GM10248 (cell line): ENCODE results near the gene ZNRD2.

Source experiments
- CTCF ChIA-PET: fragments of 300-600 bp; sonication (Branson Sonifier 250); formaldehyde crosslinking; extraction: SDS; loops from one replicate; lab custom pipeline; 2021; ENCODE audit warnings: antibody characterized with exemption; lab: Yijun Ruan, JAX
- POLR2A ChIA-PET: fragments of 350-650 bp; sonication (Branson Sonifier 250); formaldehyde crosslinking; extraction: SDS; loops from one replicate; lab custom pipeline; 2020; ENCODE audit warnings: antibody characterized with exemption; lab: Yijun Ruan, JAX
- DNase-seq: peaks from one replicate; pipeline ENCODE4 v3.0.0; 2012; ENCODE audit errors: extremely low spot score
- CTCF ChIP-seq: IDR thresholded peaks from 2 replicates; pipeline ENCODE4 v1.5.1; 2012; ENCODE audit warnings: mild to moderate bottlenecking, low read depth; ENCODE audit errors: extremely low read depth, missing control alignments, control extremely low read depth

Gene ZNRD2

DNA sequence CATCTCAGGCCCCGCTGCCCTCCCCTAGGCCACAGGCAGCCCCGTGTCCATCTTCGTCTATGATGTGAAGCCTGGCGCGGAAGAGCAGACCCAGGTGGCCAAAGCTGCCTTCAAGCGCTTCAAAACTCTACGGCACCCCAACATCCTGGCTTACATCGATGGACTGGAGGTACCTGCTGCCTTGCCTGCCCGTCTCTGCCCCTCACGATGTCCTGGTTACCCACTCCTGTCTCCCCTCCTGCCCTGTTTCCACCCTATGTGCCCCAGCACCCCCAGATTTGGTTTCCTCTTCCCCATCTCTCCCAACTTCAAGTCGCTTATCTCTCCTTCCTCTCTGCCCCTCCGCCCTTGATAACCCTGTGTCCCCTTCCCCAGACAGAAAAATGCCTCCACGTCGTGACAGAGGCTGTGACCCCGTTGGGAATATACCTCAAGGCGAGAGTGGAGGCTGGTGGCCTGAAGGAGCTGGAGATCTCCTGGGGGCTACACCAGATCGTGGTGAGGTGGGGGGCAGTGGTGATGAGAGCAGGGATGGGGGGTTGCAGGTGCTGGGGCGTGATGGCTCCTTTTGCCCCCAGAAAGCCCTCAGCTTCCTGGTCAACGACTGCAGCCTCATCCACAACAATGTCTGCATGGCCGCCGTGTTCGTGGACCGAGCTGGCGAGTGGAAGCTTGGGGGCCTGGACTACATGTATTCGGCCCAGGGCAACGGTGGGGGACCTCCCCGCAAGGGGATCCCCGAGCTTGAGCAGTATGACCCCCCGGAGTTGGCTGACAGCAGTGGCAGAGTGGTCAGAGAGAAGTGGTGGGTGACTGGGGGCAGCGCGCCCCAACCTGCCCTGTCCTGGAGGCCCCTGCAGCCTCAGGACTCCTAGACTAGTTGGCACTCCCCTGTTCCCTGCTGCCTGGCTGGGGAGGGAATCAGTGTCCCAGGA is 44.5 kb upstream of the ZNRD2 start:
- DNase-seq, result no peak
- CTCF ChIA-PET, result interaction anchor here (1.1 to 8.5 kb wide), 3 partner anchors 14 to 264 kb away, joined by 3 to 77 read pairs (median 4); partner anchors contain the start of gene POLA2
- no peak for TF ChIP-seq CTCF
- POLR2A ChIA-PET, result interaction anchor here (0.6 to 1.9 kb wide), 11 partner anchors 11 to 418 kb away, joined by 3 to 18 read pairs (median 5); partner anchors contain the start of genes MALAT1 and NEAT1

GRCh38 chr11:65526744-65527143 is 43.5 kb upstream of the ZNRD2 start:
- ChIA-PET POLR2A (no interaction called here), CTCF (interaction anchor here (1.1 to 8.5 kb wide), 2 partner anchors 15 to 265 kb away, joined by 3 to 77 read pairs; partner anchors contain the start of gene POLA2)
- no peak for TF ChIP-seq CTCF
- DNase-seq, result no peak

DNA sequence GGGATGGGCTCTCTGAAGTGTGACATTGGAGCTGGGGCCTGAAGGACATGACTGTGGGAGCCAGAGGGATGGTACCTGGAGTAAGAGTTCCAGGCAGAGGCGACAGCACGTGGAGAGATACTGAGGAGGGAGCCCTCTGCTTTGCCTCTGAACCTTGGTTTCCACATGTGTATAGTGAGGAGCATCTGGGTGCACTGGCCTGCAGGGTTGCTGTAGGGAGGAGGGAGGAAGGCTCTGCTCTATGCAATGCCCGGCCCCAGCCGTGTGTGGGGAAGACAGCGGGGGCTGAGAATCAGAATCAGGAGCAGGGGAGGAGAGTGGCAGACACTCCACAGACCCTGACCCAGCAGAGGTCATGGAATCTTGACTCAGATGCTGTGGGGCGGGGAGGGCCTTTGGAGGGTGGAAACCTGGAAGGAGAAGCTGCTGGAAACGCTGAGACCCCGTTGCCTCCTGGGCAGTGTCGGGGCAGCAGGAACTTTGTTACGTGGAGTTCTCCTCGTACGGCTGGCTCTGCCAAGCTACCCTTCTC is 41.4 kb upstream of the ZNRD2 start:
- TF ChIP-seq CTCF, result no peak
- DNase-seq, result no peak
- CTCF ChIA-PET, result interaction anchor here (8.5 kb wide), 1 partner anchor 13 kb away, joined by 77 read pairs; no protein-coding TSS in a partner anchor

DNA sequence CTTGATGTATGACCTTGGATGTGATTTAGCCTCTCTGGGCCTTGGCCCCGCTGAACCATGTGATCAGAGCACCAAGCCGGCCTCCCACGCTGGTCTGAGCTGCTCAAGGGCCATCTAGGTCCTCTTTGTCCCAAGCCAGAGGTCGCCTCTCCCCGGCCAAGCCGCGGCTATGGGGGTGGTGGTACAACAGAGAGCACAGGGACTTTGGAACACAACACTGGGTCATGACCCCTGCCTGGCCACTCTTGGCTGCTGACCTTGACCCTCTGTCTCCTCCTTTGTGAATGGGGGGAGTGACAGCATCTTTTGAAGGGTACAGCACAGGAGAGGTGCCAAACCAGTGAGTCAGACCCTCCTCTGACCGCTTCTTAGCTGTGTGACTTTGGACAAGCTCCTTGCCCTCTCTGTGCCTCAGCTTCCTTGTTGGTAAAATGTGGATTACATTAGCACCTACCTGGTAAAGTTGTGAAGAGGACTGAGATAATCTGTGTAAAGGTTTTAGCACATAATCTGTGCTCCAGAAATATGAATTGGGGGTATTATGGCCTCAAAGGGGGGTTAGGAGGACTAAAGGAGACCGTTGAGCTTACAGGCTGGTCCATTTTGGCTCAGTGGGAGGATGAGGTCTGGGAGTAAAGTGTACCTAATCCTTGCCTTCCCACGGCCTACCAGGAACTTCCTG is 40.7 kb upstream of the ZNRD2 start:
- ChIA-PET CTCF (interaction anchor here (1.7 to 8.5 kb wide), 2 partner anchors 12 to 59 kb away, joined by 5 to 77 read pairs; no protein-coding TSS in a partner anchor), POLR2A (interaction anchor here (0.9 to 1.0 kb wide), 2 partner anchors 17 to 19 kb away, joined by 3 to 7 read pairs; no protein-coding TSS in a partner anchor)

More for the DNA sequence above, 41.4 kb upstream of the ZNRD2 start:
- POLR2A ChIA-PET, result interaction anchor here (0.9 kb wide), 1 partner anchor 18 kb away, joined by 3 read pairs; no protein-coding TSS in a partner anchor

DNA sequence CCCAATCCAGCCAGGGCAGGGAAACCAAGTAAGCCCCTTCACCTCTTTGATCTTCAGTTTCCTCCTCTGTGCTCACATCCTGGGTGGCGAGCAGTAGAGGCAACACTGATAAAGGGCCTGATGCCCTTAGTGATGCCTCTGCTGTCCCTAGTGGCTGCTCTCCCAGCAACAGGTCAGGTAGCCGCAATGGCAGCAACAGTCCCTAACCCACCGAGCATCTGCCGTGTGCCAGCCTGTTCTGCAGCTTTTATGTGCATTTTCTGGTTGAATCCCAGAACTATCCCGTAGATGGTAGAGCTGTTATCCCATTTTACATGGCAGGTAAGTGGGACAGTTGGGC is 40.1 kb upstream of the ZNRD2 start:
- CTCF ChIA-PET, result interaction anchor here (1.7 to 8.5 kb wide), 2 partner anchors 11 to 58 kb away, joined by 5 to 77 read pairs; no protein-coding TSS in a partner anchor
- peak; percentile 28 for TF ChIP-seq CTCF
- POLR2A ChIA-PET, result interaction anchor here (1.0 kb wide), 1 partner anchor 20 kb away, joined by 7 read pairs; no protein-coding TSS in a partner anchor
- no peak for DNase-seq

More for the DNA sequence above, 40.7 kb upstream of the ZNRD2 start:
- TF ChIP-seq CTCF, result no peak
- no peak for DNase-seq
